Stimulated activated CD8-positive, alpha-beta memory T cell treated with anti-CD3 and anti-CD28 coated beads, Interleukin-4, amount 100 ng/mL, for 24 hours (primary cell): ENCODE results near the gene KIF14.
"Not testable (repeated sequence)": the region's sequence is repeated elsewhere in the genome, so short reads cannot be mapped to it uniquely, and the experiment has no call there.

ENCODE experiments used
- DNase-seq: peaks from one replicate; pipeline ENCODE4 v3.0.0-alpha.2; 2020; ENCODE audit warnings: low read depth

Gene KIF14

GRCh38 chr1:200630515-200630899 lies 10.0 kb upstream of the KIF14 start:
- DNase-seq, result not testable (repeated sequence)

DNA sequence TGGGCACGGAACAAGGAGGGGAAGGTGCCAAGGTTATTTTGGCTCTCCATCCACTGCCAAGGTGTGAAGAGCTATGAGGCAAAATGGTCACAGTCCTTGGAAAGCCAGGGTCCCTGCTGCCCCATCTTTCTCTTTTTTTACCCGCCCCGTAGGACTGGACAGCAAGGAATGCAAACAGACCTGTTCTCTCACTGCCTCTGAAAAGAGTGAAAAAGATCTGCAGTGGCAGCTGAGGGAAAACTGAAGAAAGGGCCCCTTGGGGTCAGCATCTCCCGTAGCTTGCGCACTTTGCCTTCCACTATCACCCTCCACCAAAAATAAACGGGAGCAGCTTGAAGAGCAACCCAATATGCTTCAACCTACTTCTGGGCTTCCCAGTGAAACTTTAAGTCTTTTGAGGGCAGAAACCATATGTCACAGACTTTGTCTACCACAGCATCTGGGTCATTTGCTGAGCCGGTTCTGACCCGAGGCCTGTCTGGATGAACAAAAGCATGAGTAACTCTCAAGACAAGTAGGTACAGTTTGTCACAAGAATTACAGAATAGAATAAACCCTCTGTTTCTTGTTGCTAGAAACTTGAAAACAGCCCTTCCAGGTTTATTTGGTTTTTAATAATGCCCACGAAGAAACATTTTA lies 9.4 kb upstream of the KIF14 start:
- DNase-seq, result no peak

DNA sequence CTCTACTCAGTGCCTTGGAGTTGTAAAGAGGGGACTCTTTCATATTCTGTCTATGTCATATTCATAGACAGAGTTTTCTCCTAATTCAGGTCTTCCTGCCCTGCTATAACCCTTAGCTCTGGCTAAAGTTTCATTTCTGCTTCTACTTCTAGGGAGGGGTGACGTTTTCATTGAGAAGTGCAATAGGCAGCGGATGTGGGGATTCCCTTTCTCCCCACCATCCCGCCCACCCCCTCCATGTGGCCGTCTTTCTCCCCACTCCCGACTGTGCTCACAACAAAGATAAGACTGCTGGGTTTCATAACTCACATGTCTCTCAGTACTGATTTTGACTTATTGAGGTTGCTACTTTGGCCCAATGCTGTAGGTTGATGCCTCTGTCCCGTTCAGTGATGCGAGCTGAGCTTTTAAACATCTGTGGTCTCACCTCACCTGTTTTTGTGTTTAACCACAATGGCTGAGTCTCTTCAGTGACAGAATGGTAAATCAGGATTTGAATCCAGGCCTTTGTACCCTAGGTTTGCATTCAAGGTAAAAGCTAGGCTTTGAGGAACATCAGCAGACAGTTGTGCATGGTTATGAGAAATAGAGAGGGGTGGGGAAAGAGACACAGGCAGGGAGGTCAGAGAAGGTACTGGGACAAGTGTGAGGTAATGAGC lies 7.8 kb upstream of the KIF14 start:
- peak; percentile 43 for DNase-seq

GRCh38 chr1:200627575-200628222 lies 7.1 kb upstream of the KIF14 start:
- DNase-seq, result no peak

DNA sequence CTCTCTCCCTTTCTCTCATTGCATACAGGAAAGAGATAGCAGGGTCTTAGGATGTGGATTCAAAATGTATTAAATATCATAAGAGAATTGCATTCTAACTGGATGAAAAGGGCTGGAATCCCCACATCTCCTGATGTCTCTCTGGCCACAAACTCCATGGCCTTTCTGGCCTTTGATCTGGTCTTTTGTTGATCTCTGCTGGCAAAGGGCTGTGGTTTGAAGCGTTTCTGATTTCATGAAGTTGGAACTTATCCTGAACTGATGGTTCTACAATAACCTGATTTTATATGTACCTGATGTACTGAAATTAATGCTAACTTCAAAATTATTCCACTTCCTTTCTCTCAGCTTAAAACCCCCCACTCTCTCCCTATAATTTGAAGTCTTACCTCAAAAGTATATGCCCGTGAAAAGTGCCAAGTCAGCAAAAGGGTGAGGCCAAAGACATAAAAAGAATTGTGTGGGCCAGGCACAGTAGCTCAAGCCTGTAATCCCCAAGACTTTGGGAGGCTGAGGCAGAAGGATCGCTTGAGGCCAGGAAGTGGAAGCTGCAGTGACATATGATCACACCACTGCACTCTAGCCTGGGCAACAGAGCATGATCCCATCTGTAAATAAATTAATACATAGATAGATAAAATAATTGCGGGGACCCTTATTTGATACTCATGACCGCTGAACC lies 6.4 kb upstream of the KIF14 start:
- no peak for DNase-seq

DNA sequence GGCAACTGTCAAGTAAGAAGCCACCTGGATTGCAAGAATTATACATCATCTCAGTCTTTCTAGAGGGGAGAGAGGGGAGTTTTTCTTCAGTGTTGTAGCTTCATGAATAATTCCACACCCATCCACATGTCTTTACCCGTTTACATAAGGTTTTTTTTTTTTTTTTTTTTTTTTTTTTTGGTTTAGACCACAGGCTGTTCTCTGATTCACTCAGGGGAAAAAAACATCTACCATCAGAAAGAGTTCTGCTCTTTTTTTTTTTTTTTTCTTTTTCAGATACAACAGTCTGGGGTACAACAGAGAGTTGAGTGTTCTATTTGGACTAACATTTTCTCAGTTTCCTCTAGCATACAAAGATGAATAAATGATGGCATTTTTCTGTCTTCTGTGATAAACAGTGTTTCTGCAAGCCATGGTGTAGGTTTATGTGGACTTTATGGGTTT lies 4.9 kb upstream of the KIF14 start:
- DNase-seq, result no peak

- no peak for DNase-seq
Observed at GRCh38 chr1:200624679-200625335, 4.3 kb upstream of the KIF14 start.

- DNase-seq, result no peak
Observed at GRCh38 chr1:200619894-200620272, 668 bp downstream of the KIF14 start.

DNA sequence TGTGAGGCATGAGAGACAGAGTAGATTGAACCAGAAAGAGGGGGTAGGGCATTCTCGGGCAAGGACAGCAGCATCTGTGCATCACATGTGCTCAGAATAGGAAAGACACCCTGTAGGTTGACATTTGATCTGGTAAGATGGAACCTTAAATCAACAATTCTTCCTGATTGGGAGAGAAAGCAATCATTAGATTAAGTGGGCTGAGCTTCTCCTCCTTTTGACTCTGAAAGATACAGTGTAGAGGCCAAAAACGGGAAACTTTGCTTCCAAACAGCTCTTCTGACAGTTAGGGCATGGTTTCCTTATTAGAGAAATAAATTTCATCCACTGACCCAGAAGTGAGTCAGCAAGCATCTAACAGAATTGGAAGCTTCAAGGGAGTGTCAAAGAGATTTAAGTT lies 9.7 kb downstream of the KIF14 start:
- DNase-seq, result no peak

- no peak for DNase-seq
Observed at GRCh38 chr1:200602632-200603031, 17.9 kb downstream of the KIF14 start.

DNA sequence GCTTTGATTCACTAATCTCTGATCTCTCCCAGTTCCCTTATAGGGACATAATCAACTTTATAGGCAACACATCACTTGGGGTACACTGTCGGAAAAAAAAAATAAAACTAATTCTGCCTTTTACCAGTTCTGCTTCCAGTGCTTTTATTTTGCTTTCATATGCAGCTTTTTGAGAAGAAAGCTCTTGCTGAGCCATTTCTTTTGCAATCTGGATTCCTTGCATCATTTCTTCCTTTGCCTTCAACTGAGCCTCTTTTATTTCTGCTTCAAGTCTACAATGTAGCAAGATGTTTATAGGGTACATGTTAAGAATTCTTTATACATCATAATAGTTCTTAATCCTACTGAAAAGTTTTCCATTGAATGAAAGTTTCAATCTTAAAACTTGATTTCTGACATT lies 30.6 kb downstream of the KIF14 start:
- DNase-seq, result no peak

DNA sequence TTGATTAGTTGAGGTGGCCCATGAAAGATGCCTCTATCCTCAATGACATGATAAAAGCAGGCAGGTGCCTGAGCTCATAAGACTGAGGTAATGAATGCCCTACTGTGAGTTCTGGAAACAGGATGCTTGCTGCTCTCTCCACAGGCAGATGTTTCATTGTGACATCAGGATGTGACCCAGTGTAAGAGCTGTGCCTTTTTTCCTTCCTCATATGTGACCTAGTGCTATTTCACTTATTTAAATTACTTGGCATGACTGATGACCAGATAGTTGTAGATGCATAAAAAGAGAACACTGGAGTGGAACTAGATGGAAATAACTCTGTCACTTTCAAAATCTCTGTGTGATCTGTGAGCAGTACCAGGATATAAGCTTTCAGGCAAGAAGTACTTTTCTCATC lies 31.9 kb downstream of the KIF14 start:
- no peak for DNase-seq

DNA sequence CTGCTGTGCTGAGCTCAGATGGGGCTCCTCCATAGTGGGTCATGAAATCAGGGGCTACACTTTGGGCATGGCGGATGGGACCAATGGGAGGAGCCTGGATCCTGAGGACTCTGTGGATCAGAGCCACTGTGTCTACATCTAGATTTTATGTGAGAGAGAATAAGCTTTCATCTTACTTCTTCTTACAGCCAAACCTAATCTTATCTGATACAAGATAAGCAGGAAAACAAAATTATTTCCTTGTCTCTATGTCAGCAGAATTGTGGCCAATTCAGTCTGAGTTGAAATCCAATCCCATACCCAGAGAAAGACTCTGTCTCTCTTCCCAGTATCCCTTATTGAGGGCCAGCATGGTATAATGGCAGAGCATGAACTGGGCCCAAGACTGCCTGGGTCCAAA lies 56.2 kb downstream of the KIF14 start:
- no peak for DNase-seq

DNA sequence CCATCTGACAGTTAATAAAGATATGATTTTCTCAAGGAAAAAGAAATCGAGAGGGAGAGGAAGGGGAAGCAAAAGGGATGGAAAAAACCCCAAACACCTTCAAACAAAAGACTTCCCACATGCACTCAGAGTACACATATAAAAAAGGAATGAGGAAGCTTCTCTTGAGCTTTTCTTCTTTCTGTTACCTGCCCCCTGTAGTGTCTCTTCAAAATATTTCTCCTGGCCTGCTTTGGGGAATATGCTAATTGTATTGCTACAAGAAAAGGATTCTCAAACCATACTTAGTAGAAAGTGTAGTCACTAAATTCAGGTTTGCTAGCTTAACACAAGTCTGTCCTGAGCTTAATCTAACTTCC lies 58.7 kb downstream of the KIF14 start:
- no peak for DNase-seq

GRCh38 chr1:200558866-200559459 lies 61.6 kb downstream of the KIF14 start:
- no peak for DNase-seq

DNA sequence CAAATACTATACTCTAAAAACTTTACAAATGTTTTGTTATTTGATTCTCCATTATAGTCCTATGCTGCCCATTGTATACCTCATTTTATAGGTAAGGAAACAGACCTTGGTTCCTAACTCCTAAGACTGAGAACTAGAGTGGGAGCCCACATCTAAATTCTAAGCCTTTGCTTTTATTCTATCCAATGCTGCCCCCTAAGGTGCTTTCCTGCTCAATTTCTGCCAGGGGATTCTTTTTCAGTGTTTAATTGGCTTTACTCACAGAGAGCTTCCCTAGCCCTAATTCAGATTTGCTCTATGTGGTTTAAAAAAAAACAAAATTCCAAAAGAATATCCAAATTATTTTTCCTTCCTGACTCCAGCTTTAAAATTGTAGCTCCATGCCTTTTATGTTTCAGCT lies 64.5 kb downstream of the KIF14 start:
- DNase-seq, result no peak

GRCh38 chr1:200552737-200553136 lies 67.8 kb downstream of the KIF14 start:
- DNase-seq, result not testable (repeated sequence)

GRCh38 chr1:200550367-200550766 lies 70.2 kb downstream of the KIF14 start:
- DNase-seq, result no peak

DNA sequence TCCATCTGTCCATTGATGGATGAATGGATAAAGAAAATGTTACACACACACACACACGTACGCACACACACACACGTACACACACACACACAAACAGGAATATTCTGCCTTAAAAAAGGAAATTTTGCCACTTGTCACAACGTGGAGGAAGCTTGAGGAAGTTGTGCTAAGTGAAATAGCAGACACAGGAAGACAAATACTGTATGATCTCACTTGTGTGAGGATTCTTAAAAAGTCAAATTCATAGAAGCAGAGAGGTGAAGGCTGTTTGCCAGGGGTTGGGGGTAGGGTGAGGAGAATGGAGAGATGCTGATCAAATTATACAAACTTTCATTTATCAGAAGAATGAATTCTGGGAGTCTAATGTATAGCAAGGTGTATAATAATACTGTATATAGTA lies 73.2 kb downstream of the KIF14 start:
- DNase-seq, result no peak

DNA sequence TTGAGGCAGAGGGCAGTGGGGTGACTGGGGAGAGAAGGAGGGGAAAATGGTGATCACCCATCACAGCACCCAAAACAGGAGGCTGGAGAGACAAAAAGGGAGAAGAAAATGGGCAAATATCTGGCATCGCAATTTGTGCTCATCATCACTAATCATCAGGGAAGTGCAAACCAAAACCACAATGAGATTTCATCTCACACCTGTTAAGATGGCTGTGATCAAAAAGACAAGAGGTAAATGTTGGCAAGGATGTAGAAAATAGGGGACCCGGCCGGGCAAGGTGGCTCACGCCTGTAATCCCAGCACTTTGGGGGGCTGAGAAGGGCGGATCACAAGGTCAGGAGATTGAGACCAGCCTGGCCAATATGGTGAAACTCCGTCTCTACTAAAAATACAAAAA lies 74.0 kb downstream of the KIF14 start:
- DNase-seq, result no peak

GRCh38 chr1:200542162-200542561 lies 78.4 kb downstream of the KIF14 start:
- DNase-seq, result no peak

- DNase-seq, result no peak
Observed at GRCh38 chr1:200540281-200540680, 80.3 kb downstream of the KIF14 start.
